ENCODE measurements around the gene NDUFB3. TPM values are rescaled to one million over a fixed set of nuclear protein-coding genes. Genes with fewer than 3 reads are reported as not detected.
A peak's percentile ranks its signal among the peaks of the same experiment; 100 is the strongest.

The NDUFB3 gene
- total and polyA plus RNA-seq, 10 of the 15 experiments (the other 5 are each of a cell fraction or from before 2014, with no cell fraction given), result 115 to 1,059 (median 187) TPM

DNA sequence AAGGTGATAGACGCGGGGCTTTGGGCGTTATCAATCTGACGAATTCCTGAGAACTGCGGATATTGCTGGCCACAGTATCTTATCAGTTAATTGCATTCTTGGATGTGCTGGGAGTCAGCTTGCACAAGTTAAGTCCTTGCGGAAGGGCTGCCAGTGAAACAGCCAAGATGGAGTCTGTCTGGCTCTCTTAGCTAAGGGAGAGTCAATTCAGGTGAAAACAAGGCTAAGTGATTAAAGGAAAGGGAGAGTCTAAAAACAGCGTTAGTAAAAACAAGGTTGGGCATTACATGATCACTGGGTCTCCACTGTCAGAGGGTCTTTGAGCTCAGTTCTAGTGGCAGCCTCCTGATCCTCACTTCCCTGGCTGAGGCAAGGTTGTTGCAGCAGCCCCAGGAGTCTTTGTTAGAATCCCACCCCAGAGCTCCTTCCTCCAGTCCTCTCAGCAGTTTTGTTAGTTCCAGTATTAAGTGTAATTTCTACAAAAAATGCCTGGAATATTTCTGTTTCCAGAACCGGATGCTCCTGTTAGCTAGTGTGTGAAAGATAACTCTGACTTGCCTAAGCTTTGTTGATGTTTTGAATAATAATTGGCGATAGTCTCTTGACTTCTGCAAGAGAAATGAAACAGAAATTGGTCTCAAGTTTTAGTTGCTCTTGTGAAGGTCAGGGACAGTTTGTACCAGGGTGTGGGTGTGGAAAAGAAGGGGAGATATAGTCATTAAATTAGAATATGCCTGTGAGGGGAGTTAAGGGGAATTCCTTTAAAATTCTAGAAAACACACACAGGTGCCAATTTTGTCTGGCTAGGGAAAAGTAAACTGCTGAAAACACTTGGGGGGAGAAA is 54.7 kb downstream of the NDUFB3 start (continued):
- TF ChIP-seq, protein P1, sequence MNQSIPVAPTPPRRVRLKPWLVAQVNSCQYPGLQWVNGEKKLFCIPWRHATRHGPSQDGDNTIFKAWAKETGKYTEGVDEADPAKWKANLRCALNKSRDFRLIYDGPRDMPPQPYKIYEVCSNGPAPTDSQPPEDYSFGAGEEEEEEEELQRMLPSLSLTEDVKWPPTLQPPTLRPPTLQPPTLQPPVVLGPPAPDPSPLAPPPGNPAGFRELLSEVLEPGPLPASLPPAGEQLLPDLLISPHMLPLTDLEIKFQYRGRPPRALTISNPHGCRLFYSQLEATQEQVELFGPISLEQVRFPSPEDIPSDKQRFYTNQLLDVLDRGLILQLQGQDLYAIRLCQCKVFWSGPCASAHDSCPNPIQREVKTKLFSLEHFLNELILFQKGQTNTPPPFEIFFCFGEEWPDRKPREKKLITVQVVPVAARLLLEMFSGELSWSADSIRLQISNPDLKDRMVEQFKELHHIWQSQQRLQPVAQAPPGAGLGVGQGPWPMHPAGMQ (IDR thresholded peaks at IDR 0.05; ENCODE audit: borderline replicate concordance), result no peak
- TF ChIP-seq RCOR1 (conservative IDR thresholded peaks at IDR 0.05; ENCODE audit: low read depth, low read length) (no peak), BHLHE40 (IDR thresholded peaks at IDR 0.05; ENCODE audit: borderline replicate concordance in 1 of 2, low read depth in 2 of 2, low read length in 1 of 2) (peak in 1 of 2 experiments; percentile 31; a peak in 1 of 4 replicates), TBL1XR1 (IDR thresholded peaks at IDR 0.05; ENCODE audit: low read depth, low read length) (0 out of 2 replicates have a peak, but pooled peaks have one; percentile 19), EGR1 (IDR thresholded peaks at IDR 0.05; ENCODE audit: borderline replicate concordance in 1 of 2, low read depth in 2 of 2, low read length in 2 of 2) (no peak), JUND (IDR thresholded peaks at IDR 0.05; ENCODE audit: low read depth, low read length) (no peak), MXI1 (IDR thresholded peaks at IDR 0.05; ENCODE audit: low read depth, low read length) (peak; percentile 19; the same call in 1 of the 2 replicates), IKZF2 (IDR thresholded peaks at IDR 0.05) (peak; percentile 72 to 76), CBFB (IDR thresholded peaks at IDR 0.05; ENCODE audit: low read depth) (peak; percentile 8; the same call in 1 of the 2 replicates), TCF7 (IDR thresholded peaks at IDR 0.05; ENCODE audit: borderline replicate concordance) (no peak), NBN (IDR thresholded peaks at IDR 0.05) (no peak), ZSCAN29 (IDR thresholded peaks at IDR 0.05) (no peak), CREM (IDR thresholded peaks at IDR 0.05; ENCODE audit: low read depth) (peak; percentile 38; the same call in 1 of the 2 replicates)
- TF ChIP-seq, protein P2, sequence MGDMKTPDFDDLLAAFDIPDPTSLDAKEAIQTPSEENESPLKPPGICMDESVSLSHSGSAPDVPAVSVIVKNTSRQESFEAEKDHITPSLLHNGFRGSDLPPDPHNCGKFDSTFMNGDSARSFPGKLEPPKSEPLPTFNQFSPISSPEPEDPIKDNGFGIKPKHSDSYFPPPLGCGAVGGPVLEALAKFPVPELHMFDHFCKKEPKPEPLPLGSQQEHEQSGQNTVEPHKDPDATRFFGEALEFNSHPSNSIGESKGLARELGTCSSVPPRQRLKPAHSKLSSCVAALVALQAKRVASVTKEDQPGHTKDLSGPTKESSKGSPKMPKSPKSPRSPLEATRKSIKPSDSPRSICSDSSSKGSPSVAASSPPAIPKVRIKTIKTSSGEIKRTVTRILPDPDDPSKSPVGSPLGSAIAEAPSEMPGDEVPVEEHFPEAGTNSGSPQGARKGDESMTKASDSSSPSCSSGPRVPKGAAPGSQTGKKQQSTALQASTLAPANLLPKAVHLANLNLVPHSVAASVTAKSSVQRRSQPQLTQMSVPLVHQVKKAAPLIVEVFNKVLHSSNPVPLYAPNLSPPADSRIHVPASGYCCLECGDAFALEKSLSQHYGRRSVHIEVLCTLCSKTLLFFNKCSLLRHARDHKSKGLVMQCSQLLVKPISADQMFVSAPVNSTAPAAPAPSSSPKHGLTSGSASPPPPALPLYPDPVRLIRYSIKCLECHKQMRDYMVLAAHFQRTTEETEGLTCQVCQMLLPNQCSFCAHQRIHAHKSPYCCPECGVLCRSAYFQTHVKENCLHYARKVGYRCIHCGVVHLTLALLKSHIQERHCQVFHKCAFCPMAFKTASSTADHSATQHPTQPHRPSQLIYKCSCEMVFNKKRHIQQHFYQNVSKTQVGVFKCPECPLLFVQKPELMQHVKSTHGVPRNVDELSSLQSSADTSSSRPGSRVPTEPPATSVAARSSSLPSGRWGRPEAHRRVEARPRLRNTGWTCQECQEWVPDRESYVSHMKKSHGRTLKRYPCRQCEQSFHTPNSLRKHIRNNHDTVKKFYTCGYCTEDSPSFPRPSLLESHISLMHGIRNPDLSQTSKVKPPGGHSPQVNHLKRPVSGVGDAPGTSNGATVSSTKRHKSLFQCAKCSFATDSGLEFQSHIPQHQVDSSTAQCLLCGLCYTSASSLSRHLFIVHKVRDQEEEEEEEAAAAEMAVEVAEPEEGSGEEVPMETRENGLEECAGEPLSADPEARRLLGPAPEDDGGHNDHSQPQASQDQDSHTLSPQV (IDR thresholded peaks at IDR 0.05), result peak; percentile 100
- TF ChIP-seq, protein P3, sequence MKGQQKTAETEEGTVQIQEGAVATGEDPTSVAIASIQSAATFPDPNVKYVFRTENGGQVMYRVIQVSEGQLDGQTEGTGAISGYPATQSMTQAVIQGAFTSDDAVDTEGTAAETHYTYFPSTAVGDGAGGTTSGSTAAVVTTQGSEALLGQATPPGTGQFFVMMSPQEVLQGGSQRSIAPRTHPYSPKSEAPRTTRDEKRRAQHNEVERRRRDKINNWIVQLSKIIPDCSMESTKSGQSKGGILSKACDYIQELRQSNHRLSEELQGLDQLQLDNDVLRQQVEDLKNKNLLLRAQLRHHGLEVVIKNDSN (IDR thresholded peaks at IDR 0.05; ENCODE audit: borderline replicate concordance, extremely low read length, insufficient read depth, low read depth, low read length), result no peak
- TF ChIP-seq, protein P4, sequence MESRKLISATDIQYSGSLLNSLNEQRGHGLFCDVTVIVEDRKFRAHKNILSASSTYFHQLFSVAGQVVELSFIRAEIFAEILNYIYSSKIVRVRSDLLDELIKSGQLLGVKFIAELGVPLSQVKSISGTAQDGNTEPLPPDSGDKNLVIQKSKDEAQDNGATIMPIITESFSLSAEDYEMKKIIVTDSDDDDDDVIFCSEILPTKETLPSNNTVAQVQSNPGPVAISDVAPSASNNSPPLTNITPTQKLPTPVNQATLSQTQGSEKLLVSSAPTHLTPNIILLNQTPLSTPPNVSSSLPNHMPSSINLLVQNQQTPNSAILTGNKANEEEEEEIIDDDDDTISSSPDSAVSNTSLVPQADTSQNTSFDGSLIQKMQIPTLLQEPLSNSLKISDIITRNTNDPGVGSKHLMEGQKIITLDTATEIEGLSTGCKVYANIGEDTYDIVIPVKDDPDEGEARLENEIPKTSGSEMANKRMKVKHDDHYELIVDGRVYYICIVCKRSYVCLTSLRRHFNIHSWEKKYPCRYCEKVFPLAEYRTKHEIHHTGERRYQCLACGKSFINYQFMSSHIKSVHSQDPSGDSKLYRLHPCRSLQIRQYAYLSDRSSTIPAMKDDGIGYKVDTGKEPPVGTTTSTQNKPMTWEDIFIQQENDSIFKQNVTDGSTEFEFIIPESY (IDR thresholded peaks at IDR 0.05), result no peak
- TF ChIP-seq, protein P5, sequence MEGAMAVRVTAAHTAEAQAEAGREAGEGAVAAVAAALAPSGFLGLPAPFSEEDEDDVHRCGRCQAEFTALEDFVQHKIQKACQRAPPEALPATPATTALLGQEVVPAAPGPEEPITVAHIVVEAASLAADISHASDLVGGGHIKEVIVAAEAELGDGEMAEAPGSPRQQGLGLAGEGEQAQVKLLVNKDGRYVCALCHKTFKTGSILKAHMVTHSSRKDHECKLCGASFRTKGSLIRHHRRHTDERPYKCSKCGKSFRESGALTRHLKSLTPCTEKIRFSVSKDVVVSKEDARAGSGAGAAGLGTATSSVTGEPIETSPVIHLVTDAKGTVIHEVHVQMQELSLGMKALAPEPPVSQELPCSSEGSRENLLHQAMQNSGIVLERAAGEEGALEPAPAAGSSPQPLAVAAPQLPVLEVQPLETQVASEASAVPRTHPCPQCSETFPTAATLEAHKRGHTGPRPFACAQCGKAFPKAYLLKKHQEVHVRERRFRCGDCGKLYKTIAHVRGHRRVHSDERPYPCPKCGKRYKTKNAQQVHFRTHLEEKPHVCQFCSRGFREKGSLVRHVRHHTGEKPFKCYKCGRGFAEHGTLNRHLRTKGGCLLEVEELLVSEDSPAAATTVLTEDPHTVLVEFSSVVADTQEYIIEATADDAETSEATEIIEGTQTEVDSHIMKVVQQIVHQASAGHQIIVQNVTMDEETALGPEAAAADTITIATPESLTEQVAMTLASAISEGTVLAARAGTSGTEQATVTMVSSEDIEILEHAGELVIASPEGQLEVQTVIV (IDR thresholded peaks at IDR 0.05; ENCODE audit: borderline replicate concordance, partially characterized antibody), result no peak
